ENCODE results near the gene CPXM2.

Gene CPXM2

DNA sequence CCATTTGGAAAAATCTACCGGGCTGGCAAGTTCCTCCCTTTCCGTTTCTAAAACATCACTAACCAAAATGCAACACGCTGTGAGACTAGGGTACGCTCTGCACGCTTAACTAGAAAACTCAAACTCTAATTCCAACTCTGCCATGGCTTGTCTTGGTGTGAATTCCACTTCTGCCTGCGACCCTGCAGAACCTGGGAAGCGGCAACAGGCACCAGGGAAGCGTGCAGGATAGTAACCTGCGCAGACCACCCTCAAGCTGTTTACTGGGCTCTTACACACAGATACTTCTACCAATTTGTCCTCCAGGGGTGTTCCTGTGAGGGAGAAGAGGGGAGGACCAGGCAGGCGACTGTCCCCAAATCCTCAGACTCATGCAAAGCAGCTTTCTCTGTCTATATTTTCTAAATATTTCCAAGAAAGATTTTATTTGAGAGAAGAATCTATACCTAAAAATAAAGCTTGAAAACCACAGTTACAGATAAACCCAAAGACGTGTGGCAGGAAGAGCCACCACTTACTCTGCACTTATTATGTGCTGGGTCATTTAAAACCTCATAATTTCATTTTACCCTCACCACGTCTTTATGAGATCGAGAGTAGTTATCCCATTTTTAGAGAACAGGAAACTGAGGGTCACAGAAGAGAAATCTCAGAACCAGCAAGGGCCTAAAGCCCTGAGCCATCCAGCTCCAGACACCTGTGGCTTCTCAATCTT lies 52.9 kb downstream of the CPXM2 start:
- Histone ChIP-seq H3K4me1 (ENCODE audit: control insufficient read depth, low read depth, low read length) (peaks cover 10% of the 10 kb centered on the region), H3K27me3 (ENCODE audit: control insufficient read depth, insufficient read depth, low read length) (no peaks in the 10 kb centered on the region), H3K27ac (ENCODE audit: low read length) (no peak overlapping the region), H3K9ac (ENCODE audit: low read length) (no peak overlapping the region), H3K4me3 (ENCODE audit: low read length) (no peak overlapping the region), H3K9me3 (ENCODE audit: control insufficient read depth, low read depth, low read length) (no peaks in the 10 kb centered on the region), H3K36me3 (ENCODE audit: control insufficient read depth, low read depth, low read length) (no peaks in the 10 kb centered on the region)

DNA sequence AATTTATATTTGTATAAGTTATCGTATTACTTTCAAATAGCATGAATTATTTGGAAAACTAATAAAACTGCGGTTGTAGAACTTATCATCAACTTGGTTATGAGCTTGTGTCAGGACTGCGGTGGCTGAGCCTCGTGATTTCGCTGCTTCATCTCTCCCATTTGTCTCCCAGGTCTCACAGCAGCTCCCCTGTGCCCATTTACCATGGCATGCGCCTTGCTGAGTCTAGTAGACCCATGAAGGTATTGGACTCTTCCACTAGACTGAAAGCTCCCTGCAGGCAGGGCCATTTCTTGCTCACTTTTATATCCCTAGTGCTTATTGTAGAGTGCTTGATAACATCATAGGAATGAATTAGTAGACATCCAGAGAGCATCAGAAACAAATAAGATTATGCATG lies 53.9 kb downstream of the CPXM2 start:
- peaks cover 10% of the 10 kb centered on the region for H3K4me1 ChIP-seq (ENCODE audit: control insufficient read depth, low read depth, low read length)
- H3K27ac ChIP-seq (ENCODE audit: low read length), result no peak overlapping the region
- no peaks in the 10 kb centered on the region for H3K9me3 ChIP-seq (ENCODE audit: control insufficient read depth, low read depth, low read length)

DNA sequence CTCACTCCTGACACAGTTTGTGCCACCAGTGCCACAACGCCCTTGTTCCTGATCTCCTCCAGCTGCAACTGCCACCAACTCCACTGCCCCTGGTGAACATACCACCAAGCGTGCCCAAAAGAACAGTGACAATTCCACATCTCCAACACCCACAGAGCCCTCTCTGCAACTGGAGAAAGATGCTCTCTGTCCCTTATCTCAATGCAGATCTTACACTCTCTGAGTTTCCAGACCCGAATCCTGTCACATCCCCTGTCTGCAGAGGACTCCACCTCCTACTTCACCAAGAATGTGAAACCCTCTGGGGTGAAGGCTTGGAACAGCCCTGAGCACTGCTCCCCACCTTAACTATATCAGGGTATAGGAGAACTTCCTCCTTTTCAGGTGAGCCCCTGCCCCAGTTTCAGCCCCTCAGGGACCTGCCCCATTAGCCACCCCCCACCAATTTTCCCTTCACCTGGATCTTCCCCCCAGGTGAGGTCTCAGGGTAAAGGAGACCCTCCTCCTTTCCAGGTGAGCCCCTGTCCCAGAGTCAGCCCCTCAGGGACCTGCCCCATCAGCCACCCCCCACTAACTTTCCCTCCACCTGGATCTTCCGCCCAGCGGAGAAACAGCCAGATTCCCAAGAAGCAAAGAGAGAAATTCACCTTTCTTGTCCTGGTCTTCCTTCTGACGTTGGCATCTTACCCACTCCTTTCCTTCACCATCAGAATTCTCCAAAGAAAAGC lies 55.0 kb downstream of the CPXM2 start:
- no peak overlapping the region for H3K9ac ChIP-seq (ENCODE audit: low read length)
- H3K4me1 ChIP-seq (ENCODE audit: control insufficient read depth, low read depth, low read length), result peaks cover 10% of the 10 kb centered on the region
- no peak overlapping the region for H3K4me3 ChIP-seq (ENCODE audit: low read length)
- no peaks in the 10 kb centered on the region for H3K9me3 ChIP-seq (ENCODE audit: control insufficient read depth, low read depth, low read length)
- no peaks in the 10 kb centered on the region for H3K36me3 ChIP-seq (ENCODE audit: control insufficient read depth, low read depth, low read length)
- H3K27me3 ChIP-seq (ENCODE audit: control insufficient read depth, insufficient read depth, low read length), result no peaks in the 10 kb centered on the region
- no peak overlapping the region for H3K27ac ChIP-seq (ENCODE audit: low read length)

More for the DNA sequence above, 53.9 kb downstream of the CPXM2 start:
- Histone ChIP-seq H3K36me3 (ENCODE audit: control insufficient read depth, low read depth, low read length) (no peaks in the 10 kb centered on the region), H3K27me3 (ENCODE audit: control insufficient read depth, insufficient read depth, low read length) (no peaks in the 10 kb centered on the region), H3K9ac (ENCODE audit: low read length) (no peak overlapping the region), H3K4me3 (ENCODE audit: low read length) (no peak overlapping the region)

DNA sequence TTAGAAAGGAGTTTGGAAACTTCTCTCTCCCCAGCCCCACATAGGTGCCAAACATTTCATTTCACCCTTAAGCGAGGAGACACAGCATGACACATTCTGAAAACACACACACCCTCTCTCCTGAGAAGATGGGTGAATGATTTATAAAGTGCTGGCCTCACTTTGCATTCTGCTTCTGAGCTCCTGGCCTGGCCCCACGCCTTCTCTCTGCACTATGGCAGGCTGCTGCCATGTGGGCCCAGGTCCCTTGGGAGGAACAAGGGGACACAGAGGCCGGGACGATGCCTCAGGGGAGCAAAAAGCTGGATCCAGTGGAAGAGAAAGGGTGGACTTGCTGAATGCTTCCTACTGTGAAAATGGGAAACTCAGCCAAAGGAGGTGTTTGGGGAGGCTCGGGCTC lies 56.0 kb downstream of the CPXM2 start:
- Histone ChIP-seq H3K4me3 (ENCODE audit: low read length) (no peak overlapping the region), H3K9me3 (ENCODE audit: control insufficient read depth, low read depth, low read length) (no peaks in the 10 kb centered on the region), H3K9ac (ENCODE audit: low read length) (no peak overlapping the region), H3K4me1 (ENCODE audit: control insufficient read depth, low read depth, low read length) (peaks cover 8% of the 10 kb centered on the region), H3K27ac (ENCODE audit: low read length) (no peak overlapping the region), H3K27me3 (ENCODE audit: control insufficient read depth, insufficient read depth, low read length) (no peaks in the 10 kb centered on the region), H3K36me3 (ENCODE audit: control insufficient read depth, low read depth, low read length) (no peaks in the 10 kb centered on the region)

DNA sequence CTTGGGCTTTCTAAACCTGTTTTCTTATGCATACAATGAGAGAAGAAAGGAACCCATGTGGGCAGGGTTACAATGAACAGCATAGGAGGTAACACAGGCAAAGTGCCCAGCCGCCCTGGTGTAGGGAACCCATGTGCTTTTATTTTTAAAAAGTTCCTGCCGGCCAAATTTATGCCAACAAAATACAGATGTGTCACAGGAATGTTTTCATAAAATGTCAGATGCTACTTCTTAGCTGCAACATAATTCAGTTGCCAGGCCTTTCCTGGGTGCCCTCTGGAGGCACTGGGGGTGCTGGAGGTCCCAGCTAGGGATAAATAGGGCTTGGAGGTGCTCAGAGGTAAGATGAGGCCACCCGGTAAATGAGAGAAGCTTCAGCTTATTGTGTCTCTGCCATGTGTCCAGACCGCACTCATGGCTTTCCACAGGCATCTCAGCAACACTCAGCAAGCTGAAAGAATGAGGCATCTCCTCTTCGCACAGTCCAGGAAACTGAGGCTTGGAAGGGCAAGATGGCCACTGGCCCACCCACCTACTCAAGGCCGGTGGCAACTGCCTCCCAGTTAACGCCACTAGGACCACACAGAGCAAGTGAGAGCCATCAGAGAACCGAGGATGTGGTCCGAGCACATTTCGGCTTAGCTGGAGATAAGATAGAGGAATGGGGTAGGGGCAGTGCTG lies 58.3 kb downstream of the CPXM2 start:
- Histone ChIP-seq H3K4me3 (ENCODE audit: low read length) (no peak overlapping the region), H3K4me1 (ENCODE audit: control insufficient read depth, low read depth, low read length) (no peaks in the 10 kb centered on the region), H3K27me3 (ENCODE audit: control insufficient read depth, insufficient read depth, low read length) (no peaks in the 10 kb centered on the region), H3K9me3 (ENCODE audit: control insufficient read depth, low read depth, low read length) (no peaks in the 10 kb centered on the region), H3K9ac (ENCODE audit: low read length) (no peak overlapping the region), H3K36me3 (ENCODE audit: control insufficient read depth, low read depth, low read length) (no peaks in the 10 kb centered on the region), H3K27ac (ENCODE audit: low read length) (no peak overlapping the region)

DNA sequence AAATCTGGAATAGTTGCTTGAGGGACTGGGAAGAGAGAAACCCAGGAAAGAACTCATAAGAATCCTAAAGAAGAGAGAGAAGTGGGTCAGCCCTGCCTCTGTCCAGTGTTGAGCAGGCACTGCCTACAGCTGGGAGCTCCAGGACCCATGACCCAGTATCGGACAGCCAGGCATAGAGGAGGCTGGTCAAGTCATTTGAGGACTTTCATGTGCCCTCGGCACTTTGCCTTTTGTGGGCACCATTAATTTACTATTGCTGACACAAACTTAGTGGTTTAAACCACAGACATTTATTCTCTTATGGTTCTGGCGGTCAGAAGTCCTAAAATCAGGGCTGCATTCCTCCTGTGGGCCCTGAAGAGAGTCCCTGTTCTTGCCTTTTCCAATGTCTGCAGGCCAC lies 60.3 kb downstream of the CPXM2 start:
- Histone ChIP-seq H3K27ac (ENCODE audit: low read length) (no peak overlapping the region), H3K9ac (ENCODE audit: low read length) (no peak overlapping the region)

DNA sequence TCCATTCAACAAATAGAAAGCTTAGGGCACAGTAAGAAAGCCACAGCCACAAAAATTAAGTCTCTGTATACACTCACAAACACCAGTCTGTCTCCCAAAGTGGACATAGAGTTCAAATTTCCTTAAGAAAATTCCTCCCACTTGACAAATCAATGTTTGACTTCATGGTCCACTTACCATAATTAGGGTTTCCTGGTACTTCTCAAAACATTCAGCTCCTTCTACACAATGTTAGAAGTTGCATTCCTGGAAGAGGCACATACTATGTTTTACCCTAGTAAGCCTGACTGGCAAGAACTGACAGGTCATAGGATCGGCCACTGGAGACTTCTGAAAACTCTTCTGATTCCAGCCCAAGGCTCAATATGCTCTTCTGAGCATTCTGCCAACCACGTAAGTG lies 70.5 kb downstream of the CPXM2 start:
- no peaks in the 10 kb centered on the region for H3K4me1 ChIP-seq (ENCODE audit: control insufficient read depth, low read depth, low read length)
- H3K36me3 ChIP-seq (ENCODE audit: control insufficient read depth, low read depth, low read length), result no peaks in the 10 kb centered on the region
- no peak overlapping the region for H3K4me3 ChIP-seq (ENCODE audit: low read length)
- no peak overlapping the region for H3K9ac ChIP-seq (ENCODE audit: low read length)
- H3K27ac ChIP-seq (ENCODE audit: low read length), result no peak overlapping the region
- H3K27me3 ChIP-seq (ENCODE audit: control insufficient read depth, insufficient read depth, low read length), result no peaks in the 10 kb centered on the region
- no peaks in the 10 kb centered on the region for H3K9me3 ChIP-seq (ENCODE audit: control insufficient read depth, low read depth, low read length)

More for the DNA sequence above, 60.3 kb downstream of the CPXM2 start:
- Histone ChIP-seq H3K9me3 (ENCODE audit: control insufficient read depth, low read depth, low read length) (no peaks in the 10 kb centered on the region), H3K4me3 (ENCODE audit: low read length) (no peak overlapping the region), H3K27me3 (ENCODE audit: control insufficient read depth, insufficient read depth, low read length) (no peaks in the 10 kb centered on the region), H3K4me1 (ENCODE audit: control insufficient read depth, low read depth, low read length) (no peaks in the 10 kb centered on the region), H3K36me3 (ENCODE audit: control insufficient read depth, low read depth, low read length) (no peaks in the 10 kb centered on the region)

DNA sequence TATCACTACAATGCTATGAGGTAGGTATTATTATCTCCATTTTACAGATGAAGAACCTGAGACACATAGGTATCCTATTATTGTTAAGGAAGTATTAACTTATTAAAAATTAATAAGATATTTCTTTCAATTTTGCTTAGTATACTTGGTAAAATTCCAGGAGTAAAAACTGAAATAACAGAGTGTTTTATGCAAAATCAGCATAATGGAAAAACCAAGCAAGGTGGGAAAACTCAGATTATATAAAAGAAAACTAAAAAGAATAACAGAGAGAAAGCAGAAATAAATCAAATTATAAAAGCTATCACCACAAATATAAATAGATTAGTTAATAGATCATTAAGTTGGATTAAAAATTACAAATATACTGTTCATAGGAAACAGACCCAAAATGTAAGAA lies 82.0 kb downstream of the CPXM2 start:
- Histone ChIP-seq H3K9ac (ENCODE audit: low read length) (no peak overlapping the region), H3K9me3 (ENCODE audit: control insufficient read depth, low read depth, low read length) (no peaks in the 10 kb centered on the region), H3K4me3 (ENCODE audit: low read length) (no peak overlapping the region), H3K27me3 (ENCODE audit: control insufficient read depth, insufficient read depth, low read length) (no peaks in the 10 kb centered on the region), H3K4me1 (ENCODE audit: control insufficient read depth, low read depth, low read length) (no peaks in the 10 kb centered on the region), H3K27ac (ENCODE audit: low read length) (no peak overlapping the region), H3K36me3 (ENCODE audit: control insufficient read depth, low read depth, low read length) (no peaks in the 10 kb centered on the region)

DNA sequence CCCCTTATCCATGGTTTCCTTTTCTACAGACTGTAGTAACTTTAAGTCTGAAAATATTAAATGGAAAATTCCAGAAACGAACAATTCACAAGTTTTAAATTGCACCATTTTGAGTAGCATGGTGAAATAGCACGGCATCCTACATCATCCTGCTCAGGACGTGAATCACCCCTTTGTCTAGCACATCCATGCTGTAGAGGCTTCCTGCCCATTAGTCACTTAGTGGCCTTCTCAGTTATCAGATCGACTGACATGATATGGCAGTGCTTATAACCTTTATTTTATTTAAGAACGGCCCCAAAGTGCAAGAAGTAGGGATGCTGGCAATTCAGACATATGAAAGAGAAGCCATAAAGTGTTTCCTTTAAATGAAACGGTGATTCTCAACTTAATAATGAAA lies 82.7 kb downstream of the CPXM2 start:
- Histone ChIP-seq H3K9me3 (ENCODE audit: control insufficient read depth, low read depth, low read length) (no peaks in the 10 kb centered on the region), H3K9ac (ENCODE audit: low read length) (no peak overlapping the region), H3K4me3 (ENCODE audit: low read length) (no peak overlapping the region), H3K27ac (ENCODE audit: low read length) (no peak overlapping the region), H3K36me3 (ENCODE audit: control insufficient read depth, low read depth, low read length) (no peaks in the 10 kb centered on the region), H3K27me3 (ENCODE audit: control insufficient read depth, insufficient read depth, low read length) (no peaks in the 10 kb centered on the region), H3K4me1 (ENCODE audit: control insufficient read depth, low read depth, low read length) (no peaks in the 10 kb centered on the region)

DNA sequence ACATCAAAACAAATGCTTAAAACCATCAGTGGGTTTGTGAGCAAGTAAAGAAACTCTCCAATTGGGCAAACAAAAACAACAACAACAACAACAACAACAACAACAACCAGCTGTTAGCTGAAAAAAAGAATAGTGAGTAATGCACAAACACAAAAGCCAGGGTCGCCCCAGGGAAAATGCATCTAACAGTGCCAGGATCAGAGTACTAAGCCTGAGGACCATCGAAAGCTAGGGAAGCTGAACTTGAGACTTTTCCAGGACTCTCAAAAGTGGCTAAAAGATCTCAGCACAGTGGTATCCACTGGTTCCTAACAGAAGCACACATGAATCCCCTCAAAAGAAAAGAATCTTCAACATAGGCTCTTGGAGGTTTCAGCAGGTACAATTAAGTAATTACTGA lies 83.3 kb downstream of the CPXM2 start:
- Histone ChIP-seq H3K9me3 (ENCODE audit: control insufficient read depth, low read depth, low read length) (no peaks in the 10 kb centered on the region), H3K4me3 (ENCODE audit: low read length) (no peak overlapping the region), H3K27me3 (ENCODE audit: control insufficient read depth, insufficient read depth, low read length) (no peaks in the 10 kb centered on the region), H3K27ac (ENCODE audit: low read length) (no peak overlapping the region), H3K4me1 (ENCODE audit: control insufficient read depth, low read depth, low read length) (no peaks in the 10 kb centered on the region), H3K9ac (ENCODE audit: low read length) (no peak overlapping the region), H3K36me3 (ENCODE audit: control insufficient read depth, low read depth, low read length) (no peaks in the 10 kb centered on the region)

DNA sequence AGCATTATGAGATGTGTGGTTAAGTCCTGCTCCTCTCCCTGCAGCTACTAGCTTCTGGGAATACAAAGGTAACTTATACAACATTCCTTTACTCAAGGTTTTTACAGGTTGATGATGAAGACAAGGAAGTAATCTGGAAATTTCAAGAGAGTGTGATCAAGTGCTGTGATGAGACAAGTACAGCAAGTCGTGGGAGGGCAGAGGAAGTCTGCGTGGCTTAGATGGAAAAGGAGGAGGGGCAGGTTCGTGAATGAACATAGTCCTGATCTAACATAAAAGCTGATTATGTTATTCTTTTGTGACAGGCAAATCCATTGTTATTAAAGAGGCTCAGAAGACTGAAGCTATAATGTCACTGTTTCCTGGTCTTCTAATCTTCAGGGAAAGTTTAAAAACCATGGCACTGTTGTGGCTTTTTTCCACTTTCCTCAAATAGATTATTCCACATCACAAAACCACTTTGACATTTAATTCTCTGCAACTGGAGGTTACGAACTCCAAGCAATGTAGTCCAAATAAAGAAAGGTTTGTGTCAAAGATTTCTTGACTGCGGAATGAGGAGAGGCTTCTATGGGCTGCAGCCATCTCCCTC lies 84.1 kb downstream of the CPXM2 start:
- no peaks in the 10 kb centered on the region for H3K36me3 ChIP-seq (ENCODE audit: control insufficient read depth, low read depth, low read length)
- H3K4me3 ChIP-seq (ENCODE audit: low read length), result no peak overlapping the region
- no peaks in the 10 kb centered on the region for H3K4me1 ChIP-seq (ENCODE audit: control insufficient read depth, low read depth, low read length)
- H3K27ac ChIP-seq (ENCODE audit: low read length), result no peak overlapping the region
- no peaks in the 10 kb centered on the region for H3K27me3 ChIP-seq (ENCODE audit: control insufficient read depth, insufficient read depth, low read length)
- H3K9ac ChIP-seq (ENCODE audit: low read length), result no peak overlapping the region
- H3K9me3 ChIP-seq (ENCODE audit: control insufficient read depth, low read depth, low read length), result no peaks in the 10 kb centered on the region
